Neural progenitor cell (in vitro differentiated cells): ENCODE data around the gene DDN.

Experiments used
- EZH2 ChIP-seq: fragments of 200-600 bp; sonication (generic); IDR thresholded peaks from 2 replicates; pipeline ENCODE4 v1.6.1; 2017; ENCODE audit warnings: antibody characterized with exemption, mild to moderate bottlenecking, moderate library complexity
- TF ChIP-seq, protein P1 (sequence below): fragments of 200-600 bp; sonication (generic); IDR thresholded peaks from 2 replicates; pipeline ENCODE4 v1.5.1; 2017; ENCODE audit warnings: antibody characterized with exemption, mild to moderate bottlenecking

- TF ChIP-seq, protein P1, sequence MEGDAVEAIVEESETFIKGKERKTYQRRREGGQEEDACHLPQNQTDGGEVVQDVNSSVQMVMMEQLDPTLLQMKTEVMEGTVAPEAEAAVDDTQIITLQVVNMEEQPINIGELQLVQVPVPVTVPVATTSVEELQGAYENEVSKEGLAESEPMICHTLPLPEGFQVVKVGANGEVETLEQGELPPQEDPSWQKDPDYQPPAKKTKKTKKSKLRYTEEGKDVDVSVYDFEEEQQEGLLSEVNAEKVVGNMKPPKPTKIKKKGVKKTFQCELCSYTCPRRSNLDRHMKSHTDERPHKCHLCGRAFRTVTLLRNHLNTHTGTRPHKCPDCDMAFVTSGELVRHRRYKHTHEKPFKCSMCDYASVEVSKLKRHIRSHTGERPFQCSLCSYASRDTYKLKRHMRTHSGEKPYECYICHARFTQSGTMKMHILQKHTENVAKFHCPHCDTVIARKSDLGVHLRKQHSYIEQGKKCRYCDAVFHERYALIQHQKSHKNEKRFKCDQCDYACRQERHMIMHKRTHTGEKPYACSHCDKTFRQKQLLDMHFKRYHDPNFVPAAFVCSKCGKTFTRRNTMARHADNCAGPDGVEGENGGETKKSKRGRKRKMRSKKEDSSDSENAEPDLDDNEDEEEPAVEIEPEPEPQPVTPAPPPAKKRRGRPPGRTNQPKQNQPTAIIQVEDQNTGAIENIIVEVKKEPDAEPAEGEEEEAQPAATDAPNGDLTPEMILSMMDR: no peak
- TF ChIP-seq EZH2: no peak
Measured at GRCh38 chr12:49048953-49049352, 49.8 kb upstream of the DDN start.
